NB4 (cell line): Measurements from ENCODE around the gene KHDRBS1.
"Not testable (repeated sequence)": the region's sequence is repeated elsewhere in the genome, so short reads cannot be mapped to it uniquely, and the experiment has no call there.

Experiments
- POLR2A ChIP-seq: IDR thresholded peaks from 2 replicates; pipeline ENCODE4 v1.6.1; 2011; ENCODE audit warnings: mild to moderate bottlenecking; ENCODE audit not compliant: insufficient read length; ENCODE audit errors: extremely low read depth
- TF ChIP-seq, protein P1 (sequence below): IDR thresholded peaks from one replicate; pipeline ENCODE4 v1.5.1; 2012; ENCODE audit warnings: low read depth, low read length
- TF ChIP-seq, protein P2 (sequence below): IDR thresholded peaks from 2 replicates; pipeline ENCODE4 v1.6.1; 2011; ENCODE audit warnings: low read depth, low read length

- TF ChIP-seq, protein P1, sequence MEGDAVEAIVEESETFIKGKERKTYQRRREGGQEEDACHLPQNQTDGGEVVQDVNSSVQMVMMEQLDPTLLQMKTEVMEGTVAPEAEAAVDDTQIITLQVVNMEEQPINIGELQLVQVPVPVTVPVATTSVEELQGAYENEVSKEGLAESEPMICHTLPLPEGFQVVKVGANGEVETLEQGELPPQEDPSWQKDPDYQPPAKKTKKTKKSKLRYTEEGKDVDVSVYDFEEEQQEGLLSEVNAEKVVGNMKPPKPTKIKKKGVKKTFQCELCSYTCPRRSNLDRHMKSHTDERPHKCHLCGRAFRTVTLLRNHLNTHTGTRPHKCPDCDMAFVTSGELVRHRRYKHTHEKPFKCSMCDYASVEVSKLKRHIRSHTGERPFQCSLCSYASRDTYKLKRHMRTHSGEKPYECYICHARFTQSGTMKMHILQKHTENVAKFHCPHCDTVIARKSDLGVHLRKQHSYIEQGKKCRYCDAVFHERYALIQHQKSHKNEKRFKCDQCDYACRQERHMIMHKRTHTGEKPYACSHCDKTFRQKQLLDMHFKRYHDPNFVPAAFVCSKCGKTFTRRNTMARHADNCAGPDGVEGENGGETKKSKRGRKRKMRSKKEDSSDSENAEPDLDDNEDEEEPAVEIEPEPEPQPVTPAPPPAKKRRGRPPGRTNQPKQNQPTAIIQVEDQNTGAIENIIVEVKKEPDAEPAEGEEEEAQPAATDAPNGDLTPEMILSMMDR: not testable (repeated sequence)
- TF ChIP-seq, protein P2, sequence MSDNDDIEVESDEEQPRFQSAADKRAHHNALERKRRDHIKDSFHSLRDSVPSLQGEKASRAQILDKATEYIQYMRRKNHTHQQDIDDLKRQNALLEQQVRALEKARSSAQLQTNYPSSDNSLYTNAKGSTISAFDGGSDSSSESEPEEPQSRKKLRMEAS: not testable (repeated sequence)
- TF ChIP-seq POLR2A: not testable (repeated sequence)
Measured at GRCh38 chr1:32065613-32066488, 52.2 kb downstream of the KHDRBS1 start.
